ENCODE data around the gene HOXD3.
A peak's percentile ranks its signal among the peaks of the same experiment; 100 is the strongest.

HOXD3 gene

GRCh38 chr2:176121190-176122051 is 35.7 kb upstream of the HOXD3 start:
- no peak for DNase-seq (ENCODE audit: low spot score)

- peak; percentile 54 for DNase-seq (ENCODE audit: low spot score)
These were observed 34.9 kb upstream of the HOXD3 start for GRCh38 chr2:176122052-176122682.

GRCh38 chr2:176122683-176123410 is 34.3 kb upstream of the HOXD3 start, which contains the start of gene HOXD9:
Gene HOXD9 (plus strand): TSS chr2:176122719. CDS start chr2:176122769, 50 bp downstream.
- peak; percentile 86 for DNase-seq (ENCODE audit: low spot score)

- DNase-seq (ENCODE audit: low spot score), result no peak
These were observed 33.5 kb upstream of the HOXD3 start for GRCh38 chr2:176123411-176124109.

- no peak for DNase-seq (ENCODE audit: low spot score)
These were observed 32.8 kb upstream of the HOXD3 start for GRCh38 chr2:176124110-176124946.

GRCh38 chr2:176124947-176125771 is 31.9 kb upstream of the HOXD3 start:
- DNase-seq (ENCODE audit: low spot score), result no peak

- DNase-seq (ENCODE audit: low spot score), result no peak
These were observed 31.4 kb upstream of the HOXD3 start for GRCh38 chr2:176125772-176126054.

GRCh38 chr2:176126929-176127773 is 30.0 kb upstream of the HOXD3 start:
- DNase-seq (ENCODE audit: low spot score), result peak; percentile 56

- no peak for DNase-seq (ENCODE audit: low spot score)
These were observed 29.4 kb upstream of the HOXD3 start for GRCh38 chr2:176127774-176128072.

- no peak for DNase-seq (ENCODE audit: low spot score)
These were observed 28.7 kb upstream of the HOXD3 start for GRCh38 chr2:176128172-176128981.

GRCh38 chr2:176128982-176129796 is 27.9 kb upstream of the HOXD3 start, which contains the start of gene HOXD8:
Gene HOXD8 (plus strand): TSS chr2:176129705. CDS start chr2:176130367, 662 bp downstream.
- DNase-seq (ENCODE audit: low spot score), result peak; percentile 71

GRCh38 chr2:176129813-176130146 is 27.3 kb upstream of the HOXD3 start:
- no peak for DNase-seq (ENCODE audit: low spot score)

GRCh38 chr2:176130147-176130956 is 26.8 kb upstream of the HOXD3 start:
- peak; percentile 66 for DNase-seq (ENCODE audit: low spot score)

GRCh38 chr2:176130957-176131847 is 25.9 kb upstream of the HOXD3 start:
- DNase-seq (ENCODE audit: low spot score), result no peak

- no peak for DNase-seq (ENCODE audit: low spot score)
These were observed 25.3 kb upstream of the HOXD3 start for GRCh38 chr2:176131848-176132158.

Measured in AG08395 (cell line).